ENCODE measurements around the gene BDH1.
"Not testable (repeated sequence)": the region's sequence is repeated elsewhere in the genome, so short reads cannot be mapped to it uniquely, and the experiment has no call there.

BDH1 gene

GRCh38 chr3:197521277-197522182, 34.2 kb downstream of the BDH1 start:
- no peak for DNase-seq (ENCODE audit: low spot score)

GRCh38 chr3:197520311-197521276, 35.2 kb downstream of the BDH1 start:
- no peak for DNase-seq (ENCODE audit: low spot score)

- DNase-seq (ENCODE audit: low spot score) = no peak
These were observed 36.0 kb downstream of the BDH1 start for GRCh38 chr3:197519801-197520211.

GRCh38 chr3:197518881-197519421, 36.8 kb downstream of the BDH1 start:
- DNase-seq (ENCODE audit: low spot score) = no peak

GRCh38 chr3:197517922-197518683, 37.7 kb downstream of the BDH1 start:
- DNase-seq (ENCODE audit: low spot score) = not testable (repeated sequence)

GRCh38 chr3:197516890-197517606, 38.7 kb downstream of the BDH1 start:
- not testable (repeated sequence) for DNase-seq (ENCODE audit: low spot score)

GRCh38 chr3:197516517-197516889, 39.3 kb downstream of the BDH1 start:
- DNase-seq (ENCODE audit: low spot score) = no peak

GRCh38 chr3:197514786-197515355, 40.9 kb downstream of the BDH1 start:
- no peak for DNase-seq (ENCODE audit: low spot score)

GRCh38 chr3:197513953-197514785, 41.6 kb downstream of the BDH1 start:
- DNase-seq (ENCODE audit: low spot score) = no peak

GRCh38 chr3:197512691-197513571, 42.8 kb downstream of the BDH1 start:
- DNase-seq (ENCODE audit: low spot score) = no peak

- DNase-seq (ENCODE audit: low spot score) = no peak
These were observed 43.7 kb downstream of the BDH1 start for GRCh38 chr3:197511853-197512635.

- DNase-seq (ENCODE audit: low spot score) = no peak
These were observed 44.6 kb downstream of the BDH1 start for GRCh38 chr3:197511130-197511529.

- DNase-seq (ENCODE audit: low spot score) = no peak
These were observed 45.1 kb downstream of the BDH1 start for GRCh38 chr3:197510642-197511018.

GRCh38 chr3:197508924-197509775, 46.6 kb downstream of the BDH1 start:
- no peak for DNase-seq (ENCODE audit: low spot score)

- DNase-seq (ENCODE audit: low spot score) = no peak
These were observed 47.3 kb downstream of the BDH1 start for GRCh38 chr3:197508461-197508860.

- no peak for DNase-seq (ENCODE audit: low spot score)
These were observed 47.7 kb downstream of the BDH1 start for GRCh38 chr3:197508051-197508451.

GRCh38 chr3:197507541-197507940, 48.2 kb downstream of the BDH1 start:
- DNase-seq (ENCODE audit: low spot score) = no peak

All from putamen (tissue), 1 donor.